Astrocyte (in vitro differentiated cells and primary cell): ENCODE results near the gene NPM3. TPM values are rescaled to one million over a fixed set of nuclear protein-coding genes. Genes with fewer than 3 reads are reported as not detected.

Experiments used
- DNase-seq: peaks from one replicate; pipeline ENCODE4 v3.0.0-alpha.2; 2010; ENCODE audit warnings: low read depth
- FAIRE-seq: peaks from 2 replicates; lab custom pipeline; 2011; peaks lifted over from hg19 to GRCh38; lab: Jason Lieb, UNC
- H2AFZ ChIP-seq: 2 replicates; pipeline ENCODE4 v1.6.0; 2012; ENCODE audit warnings: low read depth, low read length, inconsistent platforms
- H3K27ac ChIP-seq: 2 replicates; pipeline ENCODE4 v1.5.1; 2011; ENCODE audit warnings: low read depth, low read length, inconsistent platforms
- H3K27me3 ChIP-seq: 2 replicates; pipeline ENCODE4 v1.6.0; 2011; ENCODE audit warnings: low read length, inconsistent platforms; ENCODE audit not compliant: insufficient read depth
- H3K36me3 ChIP-seq: 2 replicates; pipeline ENCODE4 v1.5.1; 2011; ENCODE audit warnings: low read length, inconsistent platforms; ENCODE audit not compliant: insufficient read depth
- H3K4me1 ChIP-seq: 2 replicates; pipeline ENCODE4 v1.5.1; 2011; ENCODE audit warnings: low read length, inconsistent platforms; ENCODE audit not compliant: insufficient read depth
- H3K4me2 ChIP-seq: 2 replicates; pipeline ENCODE4 v1.6.0; 2012; ENCODE audit warnings: low read length, inconsistent platforms
- H3K4me3 ChIP-seq: 2 replicates; pipeline ENCODE4 v1.5.1; 2011; ENCODE audit warnings: low read depth, mild to moderate bottlenecking, low read length, inconsistent platforms; ENCODE audit not compliant: insufficient read depth
- H3K79me2 ChIP-seq: 2 replicates; pipeline ENCODE4 v1.6.0; 2012; ENCODE audit warnings: mild to moderate bottlenecking, low read length, inconsistent platforms; ENCODE audit not compliant: insufficient read depth
- H3K9ac ChIP-seq: 2 replicates; pipeline ENCODE4 v1.6.0; 2012; ENCODE audit warnings: mild to moderate bottlenecking, low read length, inconsistent platforms
- H3K9me3 ChIP-seq: 2 replicates; pipeline ENCODE4 v1.5.1; 2012; ENCODE audit warnings: low read depth, mild to moderate bottlenecking, low read length, inconsistent platforms; ENCODE audit not compliant: insufficient read depth
- H4K20me1 ChIP-seq: 2 replicates; pipeline ENCODE4 v1.6.0; 2012; ENCODE audit warnings: low read length, inconsistent platforms; ENCODE audit not compliant: insufficient read depth
- H3K27ac Mint-ChIP-seq: one replicate; pipeline ENCODE4 v1.8.0; 2021; ENCODE audit warnings: mild to moderate bottlenecking, mixed read lengths; ENCODE audit not compliant: unreplicated experiment
- H3K27me3 Mint-ChIP-seq: one replicate; pipeline ENCODE4 v1.8.0; 2021; ENCODE audit warnings: low read depth, mixed read lengths; ENCODE audit not compliant: unreplicated experiment
- H3K36me3 Mint-ChIP-seq: one replicate; pipeline ENCODE4 v1.8.0; 2021; ENCODE audit warnings: low read depth, mixed read lengths; ENCODE audit not compliant: unreplicated experiment
- H3K4me1 Mint-ChIP-seq: one replicate; pipeline ENCODE4 v1.8.0; 2021; ENCODE audit warnings: low read depth, mixed read lengths; ENCODE audit not compliant: unreplicated experiment
- H3K4me3 Mint-ChIP-seq: one replicate; pipeline ENCODE4 v1.8.0; 2021; ENCODE audit warnings: mild to moderate bottlenecking, moderate library complexity, mixed read lengths; ENCODE audit not compliant: unreplicated experiment
- H3K9me3 Mint-ChIP-seq: one replicate; pipeline ENCODE4 v1.8.0; 2021; ENCODE audit warnings: mild to moderate bottlenecking, mixed read lengths; ENCODE audit not compliant: unreplicated experiment
- CTCF ChIP-seq: IDR thresholded peaks from 2 replicates; pipeline ENCODE4 v1.5.1; 2011; ENCODE audit warnings: low read depth, mild to moderate bottlenecking, inconsistent platforms, low read length, moderate library complexity; ENCODE audit not compliant: insufficient read depth
- EZH2 ChIP-seq: IDR thresholded peaks from 2 replicates; pipeline ENCODE4 v1.6.1; 2012; ENCODE audit warnings: mild to moderate bottlenecking, low read length, inconsistent platforms; ENCODE audit not compliant: insufficient read depth
- total RNA-seq: library from RNA; stranded (reverse); gene quantifications from 2 replicates; pipeline ENCODE4 v1.2.1, GENCODE V29; 2021

The NPM3 gene
- total RNA-seq, 1 donor from 2014 or later: 40.7 TPM

GRCh38 chr10:101780187-101780817, 2.9 kb downstream of the NPM3 start:
- Histone ChIP-seq H3K4me3 (peak overlapping the region; percentile 40), H3K79me2 (peaks cover 14% of the 10 kb centered on the region), H3K9ac (no peak overlapping the region), H3K4me1 (peaks cover 33% of the 10 kb centered on the region), H3K9me3 (no peaks in the 10 kb centered on the region), H2AFZ (no peak overlapping the region), H3K27ac (no peak overlapping the region), H3K27me3 (peaks cover 29% of the 10 kb centered on the region), H3K4me2 (peak overlapping the region; percentile 84), H4K20me1 (peaks cover 64% of the 10 kb centered on the region), H3K36me3 (peaks cover 9% of the 10 kb centered on the region)
- TF ChIP-seq EZH2: no peak
- no peak for TF ChIP-seq CTCF
- FAIRE-seq: no peak
- peaks cover 6% of the 10 kb centered on the region for H3K36me3 Mint-ChIP-seq
- peaks cover 20% of the 10 kb centered on the region for H3K27me3 Mint-ChIP-seq
- H3K27ac Mint-ChIP-seq: no peak overlapping the region
- peaks cover 12% of the 10 kb centered on the region for H3K4me1 Mint-ChIP-seq
- no peak overlapping the region for H3K4me3 Mint-ChIP-seq
- H3K9me3 Mint-ChIP-seq: no peaks in the 10 kb centered on the region
- DNase-seq: no peak

- H3K4me1 ChIP-seq: peaks cover 33% of the 10 kb centered on the region
- TF ChIP-seq EZH2 (peak; percentile 19), CTCF (peak; percentile 43)
- H3K4me3 ChIP-seq: peak overlapping the region; percentile 40
- H3K36me3 Mint-ChIP-seq: peaks cover 6% of the 10 kb centered on the region
- H3K9me3 Mint-ChIP-seq: no peaks in the 10 kb centered on the region
- no peak overlapping the region for H3K27ac ChIP-seq
- peaks cover 12% of the 10 kb centered on the region for H3K4me1 Mint-ChIP-seq
- H2AFZ ChIP-seq: no peak overlapping the region
- no peak overlapping the region for H3K4me3 Mint-ChIP-seq
- H3K27me3 ChIP-seq: peaks cover 36% of the 10 kb centered on the region
- no peak overlapping the region for H3K27ac Mint-ChIP-seq
- no peaks in the 10 kb centered on the region for H3K9me3 ChIP-seq
- FAIRE-seq: no peak
- peaks cover 58% of the 10 kb centered on the region for H4K20me1 ChIP-seq
- peaks cover 22% of the 10 kb centered on the region for H3K27me3 Mint-ChIP-seq
- peaks cover 4% of the 10 kb centered on the region for H3K36me3 ChIP-seq
- peak; percentile 25 for DNase-seq
- no peak overlapping the region for H3K9ac ChIP-seq
- peaks cover 14% of the 10 kb centered on the region for H3K79me2 ChIP-seq
- H3K4me2 ChIP-seq: peak overlapping the region; percentile 84
Measured at GRCh38 chr10:101779544-101780186, 3.6 kb downstream of the NPM3 start.
